Neural crest cell (in vitro differentiated cells): ENCODE results near the gene XYLT1. TPM values are rescaled to one million over a fixed set of nuclear protein-coding genes. Genes with fewer than 3 reads are reported as not detected.

Source experiments
- DNase-seq: peaks from one replicate; pipeline ENCODE4 v3.0.0; 2021; ENCODE audit warnings: low read depth, mixed read lengths, low spot score
- H3K27ac Mint-ChIP-seq: one replicate; pipeline ENCODE4 v1.8.0; 2021; ENCODE audit warnings: mild to moderate bottlenecking, mixed read lengths; ENCODE audit not compliant: unreplicated experiment
- H3K27me3 Mint-ChIP-seq: 2 replicates; pipeline ENCODE4 v1.8.0; 2021; ENCODE audit warnings: low read depth, mild to moderate bottlenecking, mixed read lengths
- H3K36me3 Mint-ChIP-seq: 2 replicates; pipeline ENCODE4 v1.8.0; 2021; ENCODE audit warnings: low read depth, mild to moderate bottlenecking, mixed read lengths
- H3K4me1 Mint-ChIP-seq: 2 replicates; pipeline ENCODE4 v1.8.0; 2021; ENCODE audit warnings: mixed read lengths
- H3K4me3 Mint-ChIP-seq: one replicate; pipeline ENCODE4 v1.8.0; 2021; ENCODE audit warnings: mild to moderate bottlenecking, mixed read lengths
- H3K9me3 Mint-ChIP-seq: 2 replicates; pipeline ENCODE4 v1.8.0; 2021; ENCODE audit warnings: mixed read lengths
- total RNA-seq: library from RNA; stranded (reverse); gene quantifications from 2 replicates; pipeline ENCODE4 v1.2.1, GENCODE V29; 2021
- TF ChIP-seq, protein P1 (sequence below): fragments of 200-600 bp; sonication (generic); conservative IDR thresholded peaks from 2 replicates; pipeline ENCODE4 v1.5.0; 2021; ENCODE audit warnings: antibody characterized with exemption, mild to moderate bottlenecking

Gene XYLT1
- total RNA-seq, 1 donor from 2014 or later, result 15.0 TPM

DNA sequence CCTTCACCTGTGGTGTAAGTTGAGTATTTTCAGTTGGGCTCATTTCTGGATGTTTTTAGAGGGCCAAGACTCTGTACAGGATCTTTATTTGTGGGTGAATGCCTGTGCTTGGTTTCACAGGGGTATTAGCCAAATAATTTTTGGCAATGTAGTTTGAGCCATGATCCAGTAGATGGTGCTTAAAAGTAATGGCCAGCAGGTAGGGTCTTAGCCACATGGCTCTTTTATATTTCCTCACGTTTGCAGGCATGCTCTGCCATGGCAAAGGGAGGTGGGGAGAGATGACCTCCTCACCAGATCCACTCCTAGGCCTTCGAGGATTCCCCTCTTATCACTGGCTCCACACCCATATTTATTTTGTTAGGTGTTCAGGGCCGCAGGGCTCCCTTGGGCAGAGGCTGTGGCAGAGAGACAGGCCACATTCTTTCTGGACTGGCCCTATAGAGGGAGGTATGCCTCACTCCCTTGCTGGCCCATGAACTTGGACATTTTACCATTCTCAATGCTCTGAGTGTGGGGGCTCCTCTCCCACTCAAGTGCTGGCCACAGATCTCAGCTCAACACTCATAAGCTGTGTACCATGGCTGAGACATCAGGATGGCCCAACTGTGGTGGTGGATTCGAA lies 417.1 kb downstream of the XYLT1 start:
- Mint-ChIP-seq H3K36me3 (peaks cover 4% of the 10 kb centered on the region), H3K9me3 (peaks cover 6% of the 10 kb centered on the region), H3K27me3 (no peaks in the 10 kb centered on the region), H3K4me1 (no peaks in the 10 kb centered on the region), H3K4me3 (no peak overlapping the region), H3K27ac (no peak overlapping the region)
- DNase-seq, result no peak
- TF ChIP-seq, protein P1, sequence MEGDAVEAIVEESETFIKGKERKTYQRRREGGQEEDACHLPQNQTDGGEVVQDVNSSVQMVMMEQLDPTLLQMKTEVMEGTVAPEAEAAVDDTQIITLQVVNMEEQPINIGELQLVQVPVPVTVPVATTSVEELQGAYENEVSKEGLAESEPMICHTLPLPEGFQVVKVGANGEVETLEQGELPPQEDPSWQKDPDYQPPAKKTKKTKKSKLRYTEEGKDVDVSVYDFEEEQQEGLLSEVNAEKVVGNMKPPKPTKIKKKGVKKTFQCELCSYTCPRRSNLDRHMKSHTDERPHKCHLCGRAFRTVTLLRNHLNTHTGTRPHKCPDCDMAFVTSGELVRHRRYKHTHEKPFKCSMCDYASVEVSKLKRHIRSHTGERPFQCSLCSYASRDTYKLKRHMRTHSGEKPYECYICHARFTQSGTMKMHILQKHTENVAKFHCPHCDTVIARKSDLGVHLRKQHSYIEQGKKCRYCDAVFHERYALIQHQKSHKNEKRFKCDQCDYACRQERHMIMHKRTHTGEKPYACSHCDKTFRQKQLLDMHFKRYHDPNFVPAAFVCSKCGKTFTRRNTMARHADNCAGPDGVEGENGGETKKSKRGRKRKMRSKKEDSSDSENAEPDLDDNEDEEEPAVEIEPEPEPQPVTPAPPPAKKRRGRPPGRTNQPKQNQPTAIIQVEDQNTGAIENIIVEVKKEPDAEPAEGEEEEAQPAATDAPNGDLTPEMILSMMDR, result peak; percentile 23
